Esophagus muscularis mucosa (tissue), 4 donors: Measurements from ENCODE around the gene CX3CR1. TPM values are rescaled to one million over a fixed set of nuclear protein-coding genes. Genes with fewer than 3 reads are reported as not detected.
"Not testable (repeated sequence)": the region's sequence is repeated elsewhere in the genome, so short reads cannot be mapped to it uniquely, and the experiment has no call there.

Source experiments
- DNase-seq: peaks from one replicate; pipeline ENCODE4 v3.0.0-alpha.2; 2017; ENCODE audit errors: extremely low spot score
- H3K27ac ChIP-seq, 4 donors: fragments of 200-600 bp; sonication (generic); replicated peaks in 1 of 4; 1 replicate in 3 of 4; 2 replicates in 1 of 4; pipeline ENCODE4 v1.5.1; 2016 to 2019; ENCODE audit warnings: mild to moderate bottlenecking in 1 of 4
- H3K27me3 ChIP-seq, 4 donors: fragments of 200-600 bp; sonication (generic); one replicate each; pipeline versions ENCODE4 v1.5.1 to v1.6.0; 2016 to 2019
- H3K36me3 ChIP-seq, 4 donors: fragments of 200-600 bp; sonication (generic); one replicate each; pipeline ENCODE4 v1.5.1; 2016 to 2019
- H3K4me1 ChIP-seq, 4 donors: fragments of 200-600 bp; sonication (generic); one replicate each; pipeline ENCODE4 v1.5.1; 2016 to 2019
- H3K4me3 ChIP-seq, 4 donors: fragments of 200-600 bp; sonication (generic); 1 replicate in 2 of 4; 2 replicates in 2 of 4; pipeline ENCODE4 v1.5.1; 2016 to 2019; ENCODE audit warnings: mild to moderate bottlenecking in 4 of 4, moderate library complexity in 1 of 4
- H3K9me3 ChIP-seq, 4 donors: fragments of 200-600 bp; sonication (generic); 1 replicate in 3 of 4; 2 replicates in 1 of 4; pipeline ENCODE4 v1.5.1; 2016 to 2019
- CTCF ChIP-seq, 3 experiments: fragments of 200-600 bp in 2 of 3; fragments of 450-650 bp in 1 of 3; sonication (generic) in 2 of 3; IDR thresholded peaks; one replicate each; pipeline ENCODE4 v1.5.1; 2017 to 2019; ENCODE audit warnings: antibody characterized with exemption in 3 of 3, mild to moderate bottlenecking in 2 of 3, moderate library complexity in 1 of 3
- EP300 ChIP-seq: sonication (generic); formaldehyde crosslinking; IDR thresholded peaks from one replicate; pipeline ENCODE4 v1.6.1; 2017; ENCODE audit warnings: antibody characterized with exemption
- POLR2A ChIP-seq: fragments of 450-650 bp; IDR thresholded peaks from one replicate; pipeline ENCODE4 v1.6.1; 2017; ENCODE audit warnings: antibody characterized with exemption, moderate library complexity, mild to moderate bottlenecking, low read depth
- POLR2AphosphoS5 ChIP-seq, 2 donors: sonication (generic); formaldehyde crosslinking; IDR thresholded peaks; one replicate each; pipeline ENCODE4 v1.6.1; 2017; ENCODE audit warnings: antibody characterized with exemption in 2 of 2
- WGBS: methylation state at CpG from one replicate; pipeline ENCODE4 v1.1.5; 2018; 5-methylcytosine and 5-hydroxymethylcytosine counted together
- intact Hi-C: fragments of 100-400 bp; cut with DNase I; formaldehyde crosslinking; loops from one replicate; pipeline ENCODE4 v1.15.1; 2023
- total RNA-seq, 4 donors: library from RNA; depleted of rRNA; stranded (reverse); fragments of >200 nt; gene quantifications; one replicate each; pipeline versions ENCODE4 v1.1.0 to v1.2.1, GENCODE V29; 2016

CX3CR1 gene
- total RNA-seq, 4 donors from 2014 or later = 0.23 to 0.78 (median 0.46) TPM

- no peak overlapping the region for H3K4me3 ChIP-seq
- no peak overlapping the region for H3K27ac ChIP-seq
- 93% methylated on average over 2 of the region's 2 CpGs for WGBS
- no peak for DNase-seq
- H3K27me3 ChIP-seq = no peaks in the 10 kb centered on the region
- intact Hi-C loops = no loop called here
- no peaks in the 10 kb centered on the region for H3K4me1 ChIP-seq
- no peaks in the 10 kb centered on the region for H3K9me3 ChIP-seq
- H3K36me3 ChIP-seq = no peaks in the 10 kb centered on the region
- TF ChIP-seq POLR2AphosphoS5 (IDR thresholded peaks at IDR 0.05) = no peak
- no peak for TF ChIP-seq POLR2A
- TF ChIP-seq EP300 = no peak
- no peak for TF ChIP-seq CTCF (IDR thresholded peaks at IDR 0.05)
These were observed 45.4 kb upstream of the CX3CR1 start for GRCh38 chr3:39325236-39325635.

GRCh38 chr3:39323494-39323893 lies 43.7 kb upstream of the CX3CR1 start:
- intact Hi-C loops = no loop called here
- Histone ChIP-seq H3K27me3 (no peaks in the 10 kb centered on the region), H3K27ac (no peak overlapping the region), H3K4me1 (no peaks in the 10 kb centered on the region), H3K36me3 (no peaks in the 10 kb centered on the region), H3K9me3 (no peaks in the 10 kb centered on the region), H3K4me3 (no peak overlapping the region)
- 84% methylated on average over 2 of the region's 2 CpGs for WGBS
- DNase-seq = no peak
- TF ChIP-seq POLR2A (no peak), CTCF (IDR thresholded peaks at IDR 0.05) (no peak), POLR2AphosphoS5 (IDR thresholded peaks at IDR 0.05) (no peak), EP300 (no peak)

- no peaks in the 10 kb centered on the region for H3K4me1 ChIP-seq
- H3K27ac ChIP-seq = no peak overlapping the region
- DNase-seq = no peak
- H3K27me3 ChIP-seq = no peaks in the 10 kb centered on the region
- TF ChIP-seq CTCF (IDR thresholded peaks at IDR 0.05) (no peak), POLR2AphosphoS5 (IDR thresholded peaks at IDR 0.05) (no peak), EP300 (no peak), POLR2A (no peak)
- H3K9me3 ChIP-seq = no peaks in the 10 kb centered on the region
- no peaks in the 10 kb centered on the region for H3K36me3 ChIP-seq
- intact Hi-C loops = no loop called here
- H3K4me3 ChIP-seq = no peak overlapping the region
These were observed 43.1 kb upstream of the CX3CR1 start for GRCh38 chr3:39322936-39323335.

- intact Hi-C loops, H3K27me3 ChIP-seq, H3K27ac ChIP-seq, H3K4me1 ChIP-seq, H3K4me3 ChIP-seq, DNase-seq, H3K36me3 ChIP-seq, H3K9me3 ChIP-seq: not testable (repeated sequence)
- WGBS = 64% methylated on average over 3 of the region's 3 CpGs
These were observed 42.4 kb upstream of the CX3CR1 start for GRCh38 chr3:39322209-39322715.

GRCh38 chr3:39321574-39321983 lies 41.7 kb upstream of the CX3CR1 start:
- H3K4me3 ChIP-seq, H3K36me3 ChIP-seq, H3K4me1 ChIP-seq, DNase-seq, H3K27me3 ChIP-seq, H3K27ac ChIP-seq, intact Hi-C loops, H3K9me3 ChIP-seq: not testable (repeated sequence)
- 90% methylated on average over 2 of the region's 2 CpGs for WGBS

GRCh38 chr3:39319249-39319648 lies 39.4 kb upstream of the CX3CR1 start:
- Histone ChIP-seq H3K36me3 (no peaks in the 10 kb centered on the region), H3K27me3 (no peaks in the 10 kb centered on the region), H3K4me1 (no peaks in the 10 kb centered on the region), H3K27ac (no peak overlapping the region), H3K9me3 (peaks cover 0 to 5% (median 4%) of the 10 kb centered on the region in 4 donors), H3K4me3 (no peak overlapping the region)
- DNase-seq = no peak
- no peak for TF ChIP-seq CTCF (IDR thresholded peaks at IDR 0.05)
- no peak for TF ChIP-seq POLR2AphosphoS5 (IDR thresholded peaks at IDR 0.05)
- intact Hi-C loops = no loop called here
